ENCODE measurements around the gene BLOC1S6.

- no peak for TF ChIP-seq CTCF (IDR thresholded peaks at IDR 0.05; ENCODE audit: insufficient read depth, low read length)
- no peak for TF ChIP-seq REST (IDR thresholded peaks at IDR 0.05; ENCODE audit: insufficient replicate concordance, low read depth)
- no peak for TF ChIP-seq POLR2AphosphoS5 (IDR thresholded peaks at IDR 0.05; ENCODE audit: low read depth)
- TF ChIP-seq SPI1 (IDR thresholded peaks at IDR 0.05; ENCODE audit: borderline replicate concordance, low read depth), result no peak
Measured at GRCh38 chr15:45585069-45585791, 1.9 kb upstream of the BLOC1S6 start.

Measured in HL-60 (cell line).